Suprapubic skin (tissue), 4 donors: ENCODE results near the gene PAX7. TPM values are rescaled to one million over a fixed set of nuclear protein-coding genes. Genes with fewer than 3 reads are reported as not detected.

ENCODE experiments used
- DNase-seq, 2 donors: peaks; one replicate each; pipeline ENCODE4 v3.0.0-alpha.2; 2019; ENCODE audit warnings: low spot score in 2 of 2
- H3K27ac ChIP-seq: fragments of 200-600 bp; sonication (generic); one replicate; pipeline ENCODE4 v1.5.1; 2019
- H3K27me3 ChIP-seq: fragments of 200-600 bp; sonication (generic); one replicate; pipeline ENCODE4 v1.5.1; 2019
- H3K36me3 ChIP-seq: fragments of 200-600 bp; sonication (generic); one replicate; pipeline ENCODE4 v1.5.1; 2019
- H3K4me1 ChIP-seq: fragments of 200-600 bp; sonication (generic); one replicate; pipeline ENCODE4 v1.5.1; 2019
- H3K4me3 ChIP-seq: fragments of 200-600 bp; sonication (generic); one replicate; pipeline ENCODE4 v1.5.1; 2019; ENCODE audit warnings: mild to moderate bottlenecking
- H3K9me3 ChIP-seq: fragments of 200-600 bp; sonication (generic); one replicate; pipeline ENCODE4 v1.5.1; 2019
- EP300 ChIP-seq: sonication (generic); formaldehyde crosslinking; IDR thresholded peaks from one replicate; pipeline ENCODE4 v1.6.1; 2017; ENCODE audit warnings: antibody characterized with exemption
- POLR2A ChIP-seq, 2 donors: fragments of 450-650 bp; IDR thresholded peaks; one replicate each; pipeline ENCODE4 v1.6.1; 2017; ENCODE audit warnings: antibody characterized with exemption in 2 of 2, mild to moderate bottlenecking in 2 of 2, moderate library complexity in 2 of 2
- POLR2AphosphoS5 ChIP-seq, 3 donors: sonication (generic); formaldehyde crosslinking; IDR thresholded peaks; one replicate each; pipeline ENCODE4 v1.6.1; 2017; ENCODE audit warnings: antibody characterized with exemption in 3 of 3
- WGBS: methylation state at CpG from one replicate; pipeline ENCODE4 v1.1.5; 2018; 5-methylcytosine and 5-hydroxymethylcytosine counted together
- total RNA-seq, 4 donors: library from RNA; depleted of rRNA; stranded (reverse); fragments of >200 nt; gene quantifications; one replicate each; pipeline ENCODE4 v1.1.0, GENCODE V29; 2016
- TF ChIP-seq, protein P1 (sequence below), 2 donors: fragments of 200-600 bp in 1 of 2; fragments of 450-650 bp in 1 of 2; sonication (generic) in 1 of 2; IDR thresholded peaks; one replicate each; pipeline ENCODE4 v1.5.1; 2016 to 2019; ENCODE audit warnings: antibody characterized with exemption in 2 of 2, mild to moderate bottlenecking in 1 of 2, moderate library complexity in 1 of 2

PAX7 gene
- total RNA-seq, 4 donors from 2014 or later = 0.08 TPM; not detected in 3

DNA sequence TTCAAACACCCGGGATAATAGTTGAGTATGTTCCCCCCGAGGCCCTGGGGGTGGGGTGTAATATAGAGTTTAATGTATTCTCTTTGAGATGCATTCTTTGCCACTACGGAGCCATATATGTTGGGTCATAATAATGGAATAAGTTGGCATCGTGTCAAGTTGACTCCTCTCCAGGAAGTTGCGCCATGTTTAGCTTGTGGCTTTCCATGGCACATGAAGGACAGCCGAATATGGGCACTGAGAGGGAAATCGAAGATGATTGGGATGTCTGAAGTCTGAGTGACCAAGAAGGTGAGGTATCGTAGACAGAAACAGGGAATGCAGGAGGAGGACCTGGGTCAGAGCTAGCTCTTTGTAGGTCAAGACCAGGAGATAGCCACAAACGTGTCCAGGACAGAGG, 92.6 kb downstream of the PAX7 start:
- peaks cover 7% of the 10 kb centered on the region for H3K4me1 ChIP-seq
- H3K36me3 ChIP-seq = no peaks in the 10 kb centered on the region
- DNase-seq = no peak
- H3K27ac ChIP-seq = no peak overlapping the region
- H3K9me3 ChIP-seq = no peaks in the 10 kb centered on the region
- H3K4me3 ChIP-seq = no peak overlapping the region
- 75% methylated on average over 9 of the region's 9 CpGs for WGBS
- peaks cover 93% of the 10 kb centered on the region for H3K27me3 ChIP-seq
- no peak for TF ChIP-seq POLR2A (IDR thresholded peaks at IDR 0.05)

DNA sequence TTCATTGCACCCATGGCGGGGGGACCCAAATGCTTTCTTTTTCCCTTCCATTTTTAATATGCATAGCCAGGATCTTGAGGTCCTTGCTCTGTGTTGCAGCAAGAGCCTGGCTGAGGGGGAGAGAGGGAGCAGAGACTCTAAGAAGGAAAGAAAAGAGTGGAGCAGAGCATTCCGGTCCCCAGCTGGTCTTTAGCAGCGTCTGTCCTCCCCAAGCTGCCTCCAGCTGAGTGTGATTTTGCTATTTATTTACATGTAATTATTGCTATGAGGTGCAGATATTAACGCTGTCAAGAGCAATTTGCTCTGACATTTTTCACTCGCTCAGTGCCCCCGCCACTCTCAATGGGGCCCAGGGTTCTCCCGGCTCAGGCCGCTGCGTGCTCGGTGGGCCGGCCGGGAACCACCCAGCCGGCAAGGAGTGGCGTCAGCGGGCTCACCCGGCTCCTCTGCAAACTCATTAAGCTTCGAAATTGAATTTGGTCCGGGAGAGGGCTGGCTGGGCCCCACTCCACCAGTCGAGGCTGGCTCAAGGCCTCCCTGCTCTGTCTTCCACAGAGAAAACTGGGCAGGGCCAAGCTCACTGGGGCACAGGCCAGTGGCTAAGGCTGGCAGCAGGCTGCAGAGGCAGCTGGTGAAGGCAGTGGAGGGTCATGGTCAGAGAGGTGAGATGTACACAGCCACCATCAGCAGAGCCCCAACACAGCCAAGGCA, 93.2 kb downstream of the PAX7 start:
- Histone ChIP-seq H3K27me3 (peaks cover 92% of the 10 kb centered on the region), H3K36me3 (no peaks in the 10 kb centered on the region), H3K9me3 (no peaks in the 10 kb centered on the region), H3K4me1 (peaks cover 7% of the 10 kb centered on the region), H3K4me3 (no peak overlapping the region), H3K27ac (no peak overlapping the region)
- TF ChIP-seq POLR2AphosphoS5 (IDR thresholded peaks at IDR 0.05) (no peak), POLR2A (IDR thresholded peaks at IDR 0.05) (no peak), EP300 (no peak)
- TF ChIP-seq, protein P1, sequence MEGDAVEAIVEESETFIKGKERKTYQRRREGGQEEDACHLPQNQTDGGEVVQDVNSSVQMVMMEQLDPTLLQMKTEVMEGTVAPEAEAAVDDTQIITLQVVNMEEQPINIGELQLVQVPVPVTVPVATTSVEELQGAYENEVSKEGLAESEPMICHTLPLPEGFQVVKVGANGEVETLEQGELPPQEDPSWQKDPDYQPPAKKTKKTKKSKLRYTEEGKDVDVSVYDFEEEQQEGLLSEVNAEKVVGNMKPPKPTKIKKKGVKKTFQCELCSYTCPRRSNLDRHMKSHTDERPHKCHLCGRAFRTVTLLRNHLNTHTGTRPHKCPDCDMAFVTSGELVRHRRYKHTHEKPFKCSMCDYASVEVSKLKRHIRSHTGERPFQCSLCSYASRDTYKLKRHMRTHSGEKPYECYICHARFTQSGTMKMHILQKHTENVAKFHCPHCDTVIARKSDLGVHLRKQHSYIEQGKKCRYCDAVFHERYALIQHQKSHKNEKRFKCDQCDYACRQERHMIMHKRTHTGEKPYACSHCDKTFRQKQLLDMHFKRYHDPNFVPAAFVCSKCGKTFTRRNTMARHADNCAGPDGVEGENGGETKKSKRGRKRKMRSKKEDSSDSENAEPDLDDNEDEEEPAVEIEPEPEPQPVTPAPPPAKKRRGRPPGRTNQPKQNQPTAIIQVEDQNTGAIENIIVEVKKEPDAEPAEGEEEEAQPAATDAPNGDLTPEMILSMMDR (IDR thresholded peaks at IDR 0.05) = no peak
- no peak for DNase-seq
- WGBS = 40% methylated on average over 12 of the region's 19 CpGs

DNA sequence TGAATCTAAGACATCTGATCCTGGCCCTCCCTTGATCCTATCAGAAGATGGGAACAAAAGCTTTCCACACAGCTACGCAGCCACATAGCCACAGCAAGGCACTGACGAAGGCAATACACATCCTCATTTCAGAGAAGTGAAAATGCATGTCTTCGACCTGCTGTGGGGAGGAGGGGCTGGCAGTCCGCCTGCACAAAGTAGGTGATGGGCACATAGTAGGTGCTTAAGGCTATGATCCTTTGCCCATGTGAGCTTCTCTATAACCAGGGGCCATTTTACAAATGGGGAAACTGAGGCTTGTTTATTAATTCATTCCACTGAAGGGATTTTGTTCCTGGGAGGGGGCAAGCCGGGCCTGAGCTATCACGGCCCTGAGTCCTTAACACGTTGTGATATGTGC, 94.2 kb downstream of the PAX7 start:
- H3K27me3 ChIP-seq = peaks cover 91% of the 10 kb centered on the region
- H3K4me1 ChIP-seq = peaks cover 7% of the 10 kb centered on the region
- no peak for DNase-seq
- TF ChIP-seq, protein P1 (IDR thresholded peaks at IDR 0.05) = no peak
- TF ChIP-seq EP300 = no peak
- TF ChIP-seq POLR2A (IDR thresholded peaks at IDR 0.05) = no peak
- TF ChIP-seq POLR2AphosphoS5 (IDR thresholded peaks at IDR 0.05) = no peak
- H3K9me3 ChIP-seq = no peaks in the 10 kb centered on the region
- no peak overlapping the region for H3K4me3 ChIP-seq
- 62% methylated on average over 7 of the region's 7 CpGs for WGBS
- H3K36me3 ChIP-seq = no peaks in the 10 kb centered on the region
- H3K27ac ChIP-seq = no peak overlapping the region

DNA sequence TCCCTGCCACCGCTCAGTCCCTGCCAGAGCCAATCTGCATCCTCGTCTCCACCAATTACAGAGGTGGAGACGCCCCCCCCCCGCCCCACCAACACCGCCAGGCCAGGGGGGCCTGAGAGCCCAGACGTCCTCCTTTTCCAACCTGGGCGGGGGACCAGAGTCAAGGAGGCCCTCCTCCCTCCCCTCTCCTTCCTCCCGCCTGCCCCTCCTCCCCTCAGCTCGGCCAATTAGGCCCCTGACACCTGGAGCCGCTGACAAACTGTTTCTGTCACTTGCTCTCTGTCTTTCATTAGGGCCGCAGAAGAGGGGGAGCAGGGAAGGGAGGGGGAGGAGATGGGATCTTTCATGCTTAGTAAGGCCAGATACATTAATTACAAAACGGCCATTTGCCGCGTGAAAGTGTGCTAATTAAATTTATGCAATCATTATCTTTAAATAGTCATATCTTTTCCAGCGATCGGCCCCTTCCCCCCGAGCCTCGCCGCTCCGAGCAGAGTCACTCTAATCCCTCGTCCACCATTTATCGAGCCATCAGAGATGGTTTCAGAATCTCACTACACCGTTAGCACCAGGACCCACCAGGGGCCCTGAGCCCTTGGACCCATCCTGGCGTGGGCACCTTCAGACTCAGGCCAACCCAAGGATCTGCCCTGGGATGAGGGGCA, 94.7 kb downstream of the PAX7 start:
- H3K27me3 ChIP-seq = peaks cover 91% of the 10 kb centered on the region

DNA sequence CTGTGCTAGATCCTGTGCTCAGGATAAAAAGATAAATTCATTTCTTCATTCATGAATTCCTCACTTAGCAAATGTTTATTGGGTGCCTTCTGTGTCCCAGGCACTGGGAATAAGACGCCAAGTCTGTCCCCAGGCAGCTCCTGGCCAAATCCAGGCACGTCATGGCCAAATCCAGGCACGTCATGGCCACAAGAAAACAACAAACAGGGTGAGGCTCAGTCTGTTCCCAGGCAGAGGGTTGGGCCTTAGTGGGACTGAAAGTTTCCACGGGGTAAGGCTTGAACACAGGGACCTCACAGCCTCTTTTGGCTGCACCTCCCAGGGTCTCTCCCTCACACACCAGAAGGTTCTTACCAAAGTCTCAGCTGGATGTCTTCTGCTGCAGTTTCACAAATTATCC, 95.7 kb downstream of the PAX7 start:
- TF ChIP-seq POLR2A (IDR thresholded peaks at IDR 0.05) (no peak), EP300 (no peak), POLR2AphosphoS5 (IDR thresholded peaks at IDR 0.05) (no peak)
- TF ChIP-seq, protein P1 (IDR thresholded peaks at IDR 0.05) = no peak
- Histone ChIP-seq H3K9me3 (no peaks in the 10 kb centered on the region), H3K4me3 (no peak overlapping the region), H3K27ac (no peak overlapping the region), H3K4me1 (peaks cover 7% of the 10 kb centered on the region), H3K36me3 (no peaks in the 10 kb centered on the region), H3K27me3 (peaks cover 89% of the 10 kb centered on the region)
- WGBS = 13% methylated on average over 4 of the region's 4 CpGs
- DNase-seq = no peak

More for the DNA sequence above, 94.7 kb downstream of the PAX7 start:
- WGBS = 37% methylated on average over 21 of the region's 24 CpGs
- H3K4me1 ChIP-seq = peaks cover 7% of the 10 kb centered on the region
- TF ChIP-seq, protein P1 (IDR thresholded peaks at IDR 0.05) = no peak
- no peak for TF ChIP-seq EP300
- no peak for TF ChIP-seq POLR2AphosphoS5 (IDR thresholded peaks at IDR 0.05)
- no peak for TF ChIP-seq POLR2A (IDR thresholded peaks at IDR 0.05)
- no peak overlapping the region for H3K4me3 ChIP-seq
- no peaks in the 10 kb centered on the region for H3K9me3 ChIP-seq
- no peaks in the 10 kb centered on the region for H3K36me3 ChIP-seq
- H3K27ac ChIP-seq = no peak overlapping the region
- DNase-seq = no peak
